ENCODE data around the gene RYR1. TPM values are rescaled to one million over a fixed set of nuclear protein-coding genes. Genes with fewer than 3 reads are reported as not detected.

RYR1 gene
- total RNA-seq, 1 donor from 2014 or later = 3.8 TPM

DNA sequence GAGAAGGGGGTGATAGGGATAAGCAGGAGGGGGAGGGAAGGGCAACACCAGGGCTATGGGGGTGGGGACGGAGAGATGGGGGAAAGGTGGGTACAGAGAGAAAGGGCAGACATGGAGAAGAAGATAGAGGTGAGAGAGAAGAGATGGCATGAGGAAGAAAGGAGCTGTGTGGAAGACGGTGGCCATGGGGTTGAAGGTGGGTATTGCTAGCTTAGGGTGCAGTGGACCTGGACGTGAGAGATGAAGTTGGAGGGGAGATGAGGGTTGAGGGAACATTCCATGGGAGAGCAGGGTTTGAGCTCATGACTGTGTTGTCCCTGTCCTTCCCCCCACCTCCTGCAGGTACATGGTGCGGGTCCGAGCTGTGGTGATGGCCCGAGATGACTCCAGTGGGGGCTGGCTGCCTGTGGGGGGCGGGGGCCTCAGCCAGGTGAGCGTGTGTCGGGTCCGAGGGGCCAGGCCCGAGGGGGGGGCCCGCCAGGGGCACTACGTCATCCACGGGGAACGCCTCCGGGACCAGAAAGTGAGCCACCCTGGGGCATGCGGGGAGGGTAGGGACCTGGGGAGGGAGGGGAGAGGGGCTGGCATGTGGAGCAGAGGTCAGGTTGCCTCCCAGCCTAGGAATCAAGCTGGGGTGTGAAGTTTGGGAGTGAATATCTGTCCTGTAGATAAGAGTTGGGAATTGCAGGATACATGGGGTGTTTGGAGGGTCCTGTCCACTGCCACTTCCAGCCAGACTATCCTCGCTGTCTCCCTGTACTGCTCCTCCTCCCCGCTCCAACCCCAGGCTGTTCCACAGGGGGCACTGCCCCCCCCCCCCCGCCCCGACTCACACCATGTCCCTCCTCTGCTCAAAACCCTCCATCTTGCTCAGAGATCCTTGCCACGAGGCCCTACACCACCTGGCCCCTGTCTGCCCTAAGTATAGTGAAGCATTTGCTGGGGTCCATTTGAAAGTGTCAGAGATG, 43.2 kb upstream of the RYR1 start:
- intact Hi-C loops (cut with micrococcal nuclease) = no loop called here
- Mint-ChIP-seq H3K27me3 (ENCODE audit: insufficient read depth) (peaks cover 21% of the 10 kb centered on the region), H3K36me3 (ENCODE audit: low read depth) (peaks cover 9% of the 10 kb centered on the region), H3K4me1 (ENCODE audit: low read depth) (peaks cover 28% of the 10 kb centered on the region), H3K4me3 (peak overlapping the region; percentile 65), H3K27ac (peak overlapping the region; percentile 31), H3K9me3 (no peaks in the 10 kb centered on the region)
- DNase-seq (ENCODE audit: low spot score) = no peak

DNA sequence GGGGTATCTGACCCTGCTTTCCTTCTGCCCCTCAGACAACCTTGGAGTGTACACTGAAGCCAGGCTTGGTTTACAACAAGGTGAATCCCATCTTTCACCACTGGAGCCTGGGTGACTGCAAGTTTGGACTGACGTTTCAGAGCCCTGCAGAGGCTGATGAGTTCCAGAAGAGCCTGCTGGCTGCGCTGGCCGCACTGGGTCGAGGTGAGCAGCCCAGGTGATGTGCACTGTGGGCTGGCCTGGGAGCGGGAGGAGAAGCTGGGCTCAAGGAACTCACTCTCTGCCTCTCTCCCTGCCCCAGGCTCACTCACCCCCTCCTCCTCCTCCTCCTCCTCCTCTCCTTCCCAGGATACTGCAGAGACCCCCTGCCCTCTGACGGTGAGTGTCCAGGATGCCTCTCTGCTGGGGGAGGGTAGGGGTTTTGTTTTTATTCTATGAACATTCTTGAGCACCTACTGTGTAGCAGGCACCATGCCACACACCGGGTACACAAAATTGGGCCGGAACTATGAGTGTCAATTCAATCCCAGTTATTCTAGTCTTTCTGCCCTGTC, 41.5 kb upstream of the RYR1 start:
- H3K9me3 Mint-ChIP-seq = no peaks in the 10 kb centered on the region

DNA sequence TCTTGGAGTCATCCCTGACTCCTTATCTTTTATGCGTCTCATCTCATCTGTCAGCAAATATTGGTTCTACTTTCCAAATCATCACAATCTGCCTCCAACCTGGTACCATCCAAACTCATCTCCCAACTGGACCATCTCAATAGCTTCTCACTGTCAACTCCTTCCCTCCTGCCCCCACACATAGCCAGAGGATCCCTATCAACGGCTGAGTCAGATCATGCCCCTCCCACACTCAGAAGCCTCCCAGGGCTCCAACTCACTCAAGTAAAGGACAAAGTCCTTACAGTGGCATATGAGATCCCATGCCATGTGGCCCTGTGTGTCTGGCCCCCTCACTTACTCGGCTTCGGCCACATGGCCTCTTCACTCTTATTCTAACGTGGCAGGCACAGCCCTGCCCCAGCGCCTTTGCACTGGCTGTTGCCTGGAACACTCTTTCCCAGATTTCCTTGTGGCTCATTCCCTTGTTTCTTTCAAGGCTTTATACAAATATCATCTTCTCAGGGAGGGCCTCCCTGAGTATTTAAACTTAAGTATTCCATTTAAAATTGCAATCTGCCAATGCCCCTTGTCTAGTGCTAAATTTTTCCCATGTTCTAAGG, 40.7 kb upstream of the RYR1 start:
- Mint-ChIP-seq H3K27ac (no peak overlapping the region), H3K4me3 (no peak overlapping the region), H3K27me3 (ENCODE audit: insufficient read depth) (peaks cover 27% of the 10 kb centered on the region), H3K36me3 (ENCODE audit: low read depth) (peaks cover 6% of the 10 kb centered on the region), H3K9me3 (no peaks in the 10 kb centered on the region), H3K4me1 (ENCODE audit: low read depth) (peaks cover 34% of the 10 kb centered on the region)
- no peak for DNase-seq (ENCODE audit: low spot score)
- intact Hi-C loops (cut with micrococcal nuclease) = no loop called here

More for the DNA sequence above, 41.5 kb upstream of the RYR1 start:
- Mint-ChIP-seq H3K27me3 (ENCODE audit: insufficient read depth) (peaks cover 21% of the 10 kb centered on the region), H3K27ac (no peak overlapping the region), H3K4me3 (no peak overlapping the region), H3K4me1 (ENCODE audit: low read depth) (peaks cover 36% of the 10 kb centered on the region), H3K36me3 (ENCODE audit: low read depth) (peaks cover 9% of the 10 kb centered on the region)
- DNase-seq (ENCODE audit: low spot score) = no peak
- intact Hi-C loops (cut with micrococcal nuclease) = no loop called here

DNA sequence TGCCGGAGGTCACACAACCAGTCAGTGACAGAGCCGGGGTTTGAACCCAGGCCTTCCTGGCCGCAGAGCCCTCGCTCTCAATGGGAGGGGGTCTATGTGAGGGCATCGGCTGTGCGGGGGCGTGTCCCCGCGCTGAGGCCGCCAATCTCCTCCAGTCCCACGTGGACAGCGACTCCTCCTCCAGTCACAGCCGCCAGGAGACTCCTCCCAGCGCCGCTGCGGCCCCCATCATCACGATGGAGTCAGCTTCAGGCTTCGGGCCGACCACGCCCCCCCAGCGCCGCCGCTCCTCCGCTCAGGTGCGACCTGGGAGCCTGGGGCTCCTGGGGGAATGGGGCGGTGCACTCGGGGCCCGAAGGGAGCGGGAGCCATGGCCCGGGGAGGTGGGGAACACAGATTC, 39.0 kb upstream of the RYR1 start:
- peak overlapping the region; percentile 83 for H3K27ac Mint-ChIP-seq

DNA sequence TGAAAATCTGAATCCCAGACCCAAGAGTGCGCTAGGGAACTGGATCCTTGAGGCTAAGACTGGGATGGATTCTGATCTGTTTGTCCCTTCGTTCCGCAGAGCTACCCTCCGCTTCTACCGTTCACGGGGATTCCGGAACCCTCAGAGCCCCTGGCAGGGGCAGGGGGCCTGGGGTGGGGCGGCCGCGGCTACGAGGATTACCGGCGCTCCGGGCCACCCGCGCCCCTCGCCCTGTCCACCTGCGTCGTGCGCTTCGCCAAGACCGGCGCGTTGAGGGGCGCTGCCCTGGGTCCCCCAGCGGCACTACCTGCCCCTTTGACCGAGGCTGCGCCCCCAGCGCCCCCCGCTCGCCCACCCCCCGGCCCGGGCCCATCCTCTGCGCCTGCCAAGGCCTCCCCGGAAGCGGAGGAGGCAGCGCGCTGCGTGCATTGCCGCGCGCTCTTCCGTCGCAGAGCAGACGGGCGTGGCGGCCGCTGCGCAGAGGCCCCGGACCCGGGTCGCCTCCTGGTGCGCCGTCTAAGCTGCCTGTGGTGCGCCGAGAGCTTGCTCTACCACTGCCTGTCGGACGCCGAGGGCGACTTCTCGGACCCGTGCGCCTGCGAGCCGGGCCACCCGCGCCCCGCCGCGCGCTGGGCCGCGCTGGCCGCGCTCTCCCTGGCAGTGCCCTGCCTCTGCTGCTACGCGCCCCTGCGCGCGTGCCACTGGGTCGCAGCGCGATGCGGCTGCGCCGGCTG, 37.9 kb upstream of the RYR1 start:
- H3K4me3 Mint-ChIP-seq = peak overlapping the region; percentile 83
- peaks cover 29% of the 10 kb centered on the region for H3K4me1 Mint-ChIP-seq (ENCODE audit: low read depth)
- DNase-seq (ENCODE audit: low spot score) = peak; percentile 39
- H3K27ac Mint-ChIP-seq = peak overlapping the region; percentile 83
- H3K27me3 Mint-ChIP-seq (ENCODE audit: insufficient read depth) = peaks cover 15% of the 10 kb centered on the region
- peaks cover 3% of the 10 kb centered on the region for H3K36me3 Mint-ChIP-seq (ENCODE audit: low read depth)
- H3K9me3 Mint-ChIP-seq = no peaks in the 10 kb centered on the region
- intact Hi-C loops (cut with micrococcal nuclease) = loop anchor here (1.0 kb wide), 2 partner anchors 8 to 224 kb away; partner anchors contain the start of gene EIF3K

More for the DNA sequence above, 39.0 kb upstream of the RYR1 start:
- H3K9me3 Mint-ChIP-seq = no peaks in the 10 kb centered on the region
- intact Hi-C loops (cut with micrococcal nuclease) = loop anchor here (1.0 kb wide), 1 partner anchor 9 kb away; the partner anchor contains the start of gene FAM98C
- peaks cover 19% of the 10 kb centered on the region for H3K27me3 Mint-ChIP-seq (ENCODE audit: insufficient read depth)
- peak overlapping the region; percentile 83 for H3K4me3 Mint-ChIP-seq
- H3K36me3 Mint-ChIP-seq (ENCODE audit: low read depth) = peaks cover 3% of the 10 kb centered on the region
- H3K4me1 Mint-ChIP-seq (ENCODE audit: low read depth) = peaks cover 29% of the 10 kb centered on the region
- DNase-seq (ENCODE audit: low spot score) = peak; percentile 67

DNA sequence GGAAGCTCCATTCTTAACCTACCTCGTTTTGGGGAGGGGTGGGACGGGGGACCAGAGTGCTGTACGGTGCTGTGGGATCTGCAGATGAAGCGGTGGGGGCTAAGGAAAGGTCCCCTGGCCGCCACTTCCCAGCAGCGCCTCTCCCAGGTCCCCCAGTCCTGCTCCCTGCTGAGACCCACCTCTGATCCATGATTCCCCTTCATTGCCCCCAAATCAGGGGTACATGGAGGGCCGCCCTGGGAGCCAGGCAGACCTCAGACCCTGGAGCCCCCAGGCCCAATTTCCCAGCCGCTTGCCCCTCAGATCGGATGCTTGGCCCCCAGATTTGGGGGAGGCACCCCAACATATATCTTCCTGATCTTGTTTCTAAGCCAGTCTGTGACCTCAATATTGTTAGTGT, 34.4 kb upstream of the RYR1 start:
- intact Hi-C loops (cut with micrococcal nuclease) = no loop called here
- no peak for DNase-seq (ENCODE audit: low spot score)
- Mint-ChIP-seq H3K27me3 (ENCODE audit: insufficient read depth) (peaks cover 6% of the 10 kb centered on the region), H3K4me3 (peak overlapping the region; percentile 3), H3K36me3 (ENCODE audit: low read depth) (no peaks in the 10 kb centered on the region), H3K4me1 (ENCODE audit: low read depth) (peaks cover 23% of the 10 kb centered on the region), H3K27ac (no peak overlapping the region), H3K9me3 (no peaks in the 10 kb centered on the region)

DNA sequence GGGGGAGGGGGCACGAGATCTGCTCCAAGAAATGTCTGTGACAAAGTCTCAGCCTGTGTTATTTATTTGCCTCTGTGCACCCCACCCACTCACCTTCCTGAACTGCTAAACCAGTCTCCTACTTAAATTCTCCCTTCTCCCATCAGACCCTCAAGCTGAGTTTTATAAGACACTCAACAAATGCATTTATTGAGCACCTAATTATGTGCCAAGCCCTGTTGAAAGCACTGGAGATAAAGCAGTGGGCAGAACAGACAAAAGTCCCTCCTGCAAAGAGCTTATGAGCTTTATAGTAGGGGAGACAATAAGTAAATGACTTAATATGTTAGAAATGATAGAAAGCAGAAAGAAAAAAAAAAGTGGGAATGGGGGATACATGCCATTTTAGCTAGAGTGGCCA, 34.0 kb upstream of the RYR1 start:
- no peak for DNase-seq (ENCODE audit: low spot score)
- Mint-ChIP-seq H3K27ac (peak overlapping the region; percentile 15), H3K27me3 (ENCODE audit: insufficient read depth) (peaks cover 6% of the 10 kb centered on the region), H3K4me1 (ENCODE audit: low read depth) (peaks cover 25% of the 10 kb centered on the region), H3K4me3 (peak overlapping the region; percentile 3), H3K36me3 (ENCODE audit: low read depth) (no peaks in the 10 kb centered on the region), H3K9me3 (no peaks in the 10 kb centered on the region)
- intact Hi-C loops (cut with micrococcal nuclease) = no loop called here

DNA sequence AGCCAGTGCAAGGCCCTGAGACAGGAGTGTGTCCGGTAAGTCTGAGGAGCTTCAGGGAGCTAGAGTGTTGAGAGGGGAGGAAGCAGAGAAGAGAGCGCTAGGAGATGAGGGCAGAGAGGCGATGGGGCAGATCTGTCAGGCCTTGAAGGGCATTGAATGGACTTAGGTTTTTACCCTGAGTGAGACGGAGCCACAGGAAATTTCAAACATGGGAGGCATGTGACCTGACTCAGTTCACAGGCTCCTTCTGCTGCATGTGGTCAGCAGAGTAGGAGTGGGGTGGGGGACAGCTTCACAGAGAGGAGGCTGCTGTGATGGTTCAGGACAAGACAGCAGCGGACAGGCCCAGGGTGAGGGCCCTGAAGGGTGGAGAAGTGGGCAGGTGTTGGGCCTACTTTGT, 33.1 kb upstream of the RYR1 start:
- Mint-ChIP-seq H3K27me3 (ENCODE audit: insufficient read depth) (peaks cover 6% of the 10 kb centered on the region), H3K4me1 (ENCODE audit: low read depth) (peaks cover 33% of the 10 kb centered on the region), H3K4me3 (no peak overlapping the region), H3K9me3 (no peaks in the 10 kb centered on the region), H3K36me3 (ENCODE audit: low read depth) (peaks cover 3% of the 10 kb centered on the region), H3K27ac (no peak overlapping the region)
- intact Hi-C loops (cut with micrococcal nuclease) = no loop called here
- DNase-seq (ENCODE audit: low spot score) = no peak

DNA sequence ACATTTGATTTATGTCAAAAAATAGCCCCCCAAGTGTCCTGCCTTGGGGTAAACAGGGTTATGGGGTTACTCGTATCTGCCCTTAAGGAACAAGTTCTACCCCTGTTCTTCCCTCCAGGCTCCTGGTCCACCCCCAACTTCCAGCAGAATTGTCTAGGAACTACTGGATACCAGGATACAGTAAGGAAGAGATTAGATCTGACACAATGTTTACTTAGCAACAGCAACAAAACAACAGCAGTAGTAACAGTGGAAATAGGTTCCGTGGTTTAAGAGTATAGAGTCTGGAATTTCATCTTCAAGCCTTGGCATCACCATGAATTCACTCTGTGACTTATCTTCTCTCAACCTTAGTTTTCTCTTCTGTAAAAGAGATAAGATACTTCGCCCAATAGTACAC, 32.3 kb upstream of the RYR1 start:
- Mint-ChIP-seq H3K9me3 (no peaks in the 10 kb centered on the region), H3K27ac (no peak overlapping the region), H3K27me3 (ENCODE audit: insufficient read depth) (peaks cover 6% of the 10 kb centered on the region), H3K4me1 (ENCODE audit: low read depth) (peaks cover 34% of the 10 kb centered on the region), H3K4me3 (no peak overlapping the region), H3K36me3 (ENCODE audit: low read depth) (peaks cover 4% of the 10 kb centered on the region)
- DNase-seq (ENCODE audit: low spot score) = no peak
- intact Hi-C loops (cut with micrococcal nuclease) = no loop called here

DNA sequence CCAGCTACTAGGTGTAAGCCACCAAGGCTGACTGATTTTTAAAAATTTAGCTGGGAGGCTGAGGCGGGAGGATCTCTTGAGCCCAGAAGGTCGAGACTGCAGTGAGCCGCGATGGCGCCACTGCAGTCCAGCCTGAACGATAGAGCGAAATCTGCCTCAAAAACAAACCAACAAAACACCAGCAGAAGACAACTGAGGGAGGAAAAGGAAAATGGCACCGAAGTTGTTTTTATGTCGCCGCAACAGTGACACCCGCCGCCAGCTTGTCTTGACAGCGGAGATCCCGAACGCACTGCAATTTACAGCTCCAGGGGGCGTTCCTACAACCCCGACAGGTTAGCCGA, 30.9 kb upstream of the RYR1 start:
- H3K9me3 Mint-ChIP-seq = no peaks in the 10 kb centered on the region
- peak overlapping the region; percentile 94 for H3K27ac Mint-ChIP-seq
- DNase-seq (ENCODE audit: low spot score) = no peak
- peaks cover 21% of the 10 kb centered on the region for H3K4me1 Mint-ChIP-seq (ENCODE audit: low read depth)
- H3K36me3 Mint-ChIP-seq (ENCODE audit: low read depth) = peaks cover 8% of the 10 kb centered on the region
- intact Hi-C loops (cut with micrococcal nuclease) = loop anchor here (1.0 to 2.0 kb wide), 9 partner anchors 14 to 528 kb away; partner anchors contain the start of genes EIF3K, GGN, MRPS12 and PSMD8
- H3K27me3 Mint-ChIP-seq (ENCODE audit: insufficient read depth) = no peaks in the 10 kb centered on the region
- H3K4me3 Mint-ChIP-seq = peak overlapping the region; percentile 89

DNA sequence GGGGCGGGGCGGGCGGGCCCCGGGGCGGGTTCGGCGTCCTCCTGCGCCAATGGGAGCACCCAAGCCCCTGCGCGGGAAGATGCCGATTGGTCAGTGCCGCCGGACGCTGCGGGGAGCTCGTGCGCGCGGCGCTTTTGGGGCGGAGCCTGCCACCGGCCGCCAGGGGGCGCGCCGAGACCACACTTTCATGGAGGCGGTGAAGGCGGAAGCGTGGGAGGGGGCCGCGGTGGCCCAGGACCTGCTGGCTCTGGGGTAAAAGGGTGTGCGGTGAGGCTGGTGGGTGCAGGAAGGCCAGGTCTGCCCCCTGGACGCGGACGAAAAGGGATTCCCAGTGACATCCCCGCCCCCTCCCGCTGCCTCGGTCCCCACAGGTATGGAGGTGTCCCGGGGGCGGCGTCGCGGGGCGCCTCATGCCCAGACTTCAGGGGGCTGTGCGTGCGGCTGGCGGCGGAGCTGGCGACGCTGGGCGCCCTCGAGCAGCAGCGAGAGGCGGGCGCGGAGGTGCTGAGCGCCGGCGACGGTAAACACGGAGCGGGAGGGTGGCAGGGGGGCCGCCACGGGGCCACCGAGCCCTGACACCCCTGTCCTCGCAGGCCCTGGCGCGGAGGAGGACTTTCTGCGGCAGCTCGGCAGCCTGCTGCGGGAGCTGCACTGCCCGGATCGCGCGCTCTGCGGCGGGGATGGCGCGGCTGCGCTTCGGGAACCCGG, 30.4 kb upstream of the RYR1 start, which contains the start of gene FAM98C:
Gene FAM98C, plus strand, starts transcription at position 127 of the 708 bp plus-strand sequence. Its CDS starts 61 bp downstream, at position 188.
- intact Hi-C loops (cut with micrococcal nuclease) = loop anchor here (1.0 to 2.0 kb wide), 13 partner anchors 9 to 527 kb away; partner anchors contain the start of genes EIF3K, GGN, MRPS12 and PSMD8
- peak within 1 kb of the TSS; percentile 89 for H3K4me3 Mint-ChIP-seq
- H3K9me3 Mint-ChIP-seq = no peaks in the 10 kb centered on the region
- peak; percentile 98 for DNase-seq (ENCODE audit: low spot score)
- H3K27me3 Mint-ChIP-seq (ENCODE audit: insufficient read depth) = no peaks in the 10 kb centered on the region
- peaks cover 21% of the 10 kb centered on the region for H3K4me1 Mint-ChIP-seq (ENCODE audit: low read depth)
- peaks cover 8% of the 10 kb centered on the region for H3K36me3 Mint-ChIP-seq (ENCODE audit: low read depth)
- H3K27ac Mint-ChIP-seq = peak within 1 kb of the TSS; percentile 94

DNA sequence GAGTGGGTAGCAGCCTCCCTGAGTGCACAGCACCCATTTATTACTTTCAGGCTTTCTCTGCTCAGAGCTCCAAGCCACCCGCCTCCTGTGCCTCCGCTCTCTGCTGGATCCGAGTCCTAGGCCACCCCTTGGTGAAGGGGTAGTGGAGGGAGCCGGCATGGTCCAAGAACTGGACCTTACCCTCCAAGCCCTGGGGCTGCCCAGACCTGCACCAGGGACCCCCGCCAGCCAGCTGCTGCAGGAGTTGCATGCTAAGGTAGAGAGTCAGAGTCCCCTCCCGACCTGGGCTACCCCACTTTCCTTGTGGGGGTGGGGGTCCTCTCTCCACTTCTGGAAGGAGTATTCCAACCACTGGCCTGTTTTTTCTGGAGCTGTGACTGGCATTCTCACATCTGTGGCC, 28.6 kb upstream of the RYR1 start:
- H3K27ac Mint-ChIP-seq = no peak overlapping the region
- H3K9me3 Mint-ChIP-seq = no peaks in the 10 kb centered on the region
- H3K4me3 Mint-ChIP-seq = peak overlapping the region; percentile 89

More for the DNA sequence above, 28.6 kb upstream of the RYR1 start:
- no peak for DNase-seq (ENCODE audit: low spot score)
- intact Hi-C loops (cut with micrococcal nuclease) = no loop called here
- Mint-ChIP-seq H3K36me3 (ENCODE audit: low read depth) (peaks cover 8% of the 10 kb centered on the region), H3K4me1 (ENCODE audit: low read depth) (peaks cover 21% of the 10 kb centered on the region), H3K27me3 (ENCODE audit: insufficient read depth) (no peaks in the 10 kb centered on the region)
